Cardiac muscle cell (in vitro differentiated cells and primary cell): ENCODE measurements around the gene CHCHD6. TPM values are rescaled to one million over a fixed set of nuclear protein-coding genes. Genes with fewer than 3 reads are reported as not detected.
A peak's percentile ranks its signal among the peaks of the same experiment; 100 is the strongest.

Experiments used
- DNase-seq, 2 donors: peaks; one replicate each; pipeline versions ENCODE4 v3.0.0 to v3.0.0-alpha.2; 2010 to 2017; ENCODE audit warnings: low read depth in 1 of 2, low spot score in 1 of 2
- H3K27ac ChIP-seq: fragments of 200-600 bp; sonication (generic); 2 replicates; pipeline ENCODE4 v1.5.1; 2016
- H3K27me3 ChIP-seq: fragments of 200-600 bp; sonication (generic); 2 replicates; pipeline ENCODE4 v1.6.0; 2016; ENCODE audit warnings: control low read depth
- H3K36me3 ChIP-seq: fragments of 200-600 bp; sonication (generic); 2 replicates; pipeline ENCODE4 v1.5.1; 2016; ENCODE audit warnings: control low read depth
- H3K4me1 ChIP-seq: fragments of 200-600 bp; sonication (generic); 2 replicates; pipeline ENCODE4 v1.8.1; 2017; ENCODE audit warnings: low read depth, mild to moderate bottlenecking, mixed run types
- H3K4me3 ChIP-seq: fragments of 200-600 bp; sonication (generic); 2 replicates; pipeline ENCODE4 v1.5.1; 2016; ENCODE audit warnings: mild to moderate bottlenecking
- H3K9me3 ChIP-seq: fragments of 200-600 bp; sonication (generic); 2 replicates; pipeline ENCODE4 v1.5.1; 2017; ENCODE audit warnings: low read depth, mild to moderate bottlenecking, control low read depth
- CTCF ChIP-seq: IDR thresholded peaks from 2 replicates; pipeline ENCODE4 v1.5.1; 2012; ENCODE audit warnings: low read depth, mild to moderate bottlenecking, low read length
- polyA plus RNA-seq: library from polyadenylated mRNA; unstranded; fragments of >200 nt; fragmentation: Nextera tagmentation; extraction: Ambion mirVana; gene quantifications from 2 replicates; pipeline ENCODE4 v1.2.1, GENCODE V29; 2016
- total RNA-seq: library from RNA; depleted of rRNA; stranded (reverse); fragments of >200 nt; gene quantifications from 2 replicates; pipeline ENCODE4 v1.2.3, GENCODE V29; 2016

The CHCHD6 gene
- total and polyA plus RNA-seq, 2 experiments from 2014 or later: 76.0 to 102 TPM

- no peaks in the 10 kb centered on the region for H3K27me3 ChIP-seq
- no peak overlapping the region for H3K4me3 ChIP-seq
- no peaks in the 10 kb centered on the region for H3K36me3 ChIP-seq
- H3K9me3 ChIP-seq: no peaks in the 10 kb centered on the region
- no peaks in the 10 kb centered on the region for H3K4me1 ChIP-seq
- no peak for DNase-seq
- no peak overlapping the region for H3K27ac ChIP-seq
- TF ChIP-seq CTCF: no peak
Measured at GRCh38 chr3:126881861-126882260, 177.8 kb downstream of the CHCHD6 start.

GRCh38 chr3:126883241-126883640 is 179.2 kb downstream of the CHCHD6 start:
- Histone ChIP-seq H3K36me3 (no peaks in the 10 kb centered on the region), H3K9me3 (no peaks in the 10 kb centered on the region), H3K27me3 (no peaks in the 10 kb centered on the region), H3K27ac (no peak overlapping the region), H3K4me1 (peaks cover 3% of the 10 kb centered on the region), H3K4me3 (no peak overlapping the region)
- peak in 1 of 2 donors; percentile 23 for DNase-seq
- no peak for TF ChIP-seq CTCF

DNA sequence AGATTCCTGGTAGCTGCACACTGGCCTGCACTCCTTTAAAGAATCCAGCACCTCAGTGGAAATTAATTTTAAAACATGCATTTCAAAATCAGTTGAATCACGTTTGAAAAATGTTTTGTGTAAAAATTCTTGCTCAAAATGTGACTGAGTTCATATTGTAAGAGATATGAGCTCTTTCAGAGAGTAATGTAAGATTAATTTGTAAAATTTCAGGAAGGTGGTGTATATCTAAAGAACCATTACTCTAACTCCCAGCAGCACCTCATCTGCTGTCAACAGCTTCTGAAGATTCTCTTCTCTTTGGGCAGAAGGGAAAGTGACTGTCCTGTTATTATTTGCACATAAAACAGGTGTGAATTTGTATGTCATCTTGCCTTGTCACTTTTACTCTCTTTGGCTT is 181.4 kb downstream of the CHCHD6 start:
- TF ChIP-seq CTCF: no peak
- Histone ChIP-seq H3K27ac (no peak overlapping the region), H3K4me1 (peaks cover 7% of the 10 kb centered on the region), H3K36me3 (no peaks in the 10 kb centered on the region), H3K27me3 (no peaks in the 10 kb centered on the region), H3K9me3 (no peaks in the 10 kb centered on the region), H3K4me3 (no peak overlapping the region)
- no peak for DNase-seq

- Histone ChIP-seq H3K27ac (no peak overlapping the region), H3K9me3 (no peaks in the 10 kb centered on the region)
- peak in 1 of 2 donors; percentile 42 for DNase-seq
Measured at GRCh38 chr3:126886217-126886616, 182.2 kb downstream of the CHCHD6 start.

GRCh38 chr3:126887686-126888085 is 183.6 kb downstream of the CHCHD6 start:
- TF ChIP-seq CTCF: no peak
- DNase-seq: no peak
- peaks cover 7% of the 10 kb centered on the region for H3K4me1 ChIP-seq
- H3K27ac ChIP-seq: no peak overlapping the region
- no peaks in the 10 kb centered on the region for H3K27me3 ChIP-seq
- H3K4me3 ChIP-seq: no peak overlapping the region
- H3K9me3 ChIP-seq: no peaks in the 10 kb centered on the region
- no peaks in the 10 kb centered on the region for H3K36me3 ChIP-seq

More at GRCh38 chr3:126886217-126886616, 182.2 kb downstream of the CHCHD6 start:
- H3K4me1 ChIP-seq: peaks cover 7% of the 10 kb centered on the region
- H3K27me3 ChIP-seq: no peaks in the 10 kb centered on the region
- no peak for TF ChIP-seq CTCF
- H3K36me3 ChIP-seq: no peaks in the 10 kb centered on the region
- no peak overlapping the region for H3K4me3 ChIP-seq
